H1 (cell line): ENCODE data around the gene PTPRT. TPM values are rescaled to one million over a fixed set of nuclear protein-coding genes. Genes with fewer than 3 reads are reported as not detected.

ENCODE experiments used
- GABPA ChIP-seq: IDR thresholded peaks from 2 replicates; pipeline ENCODE4 v1.6.1; 2011; ENCODE audit warnings: mild to moderate bottlenecking, low read length, moderate library complexity, borderline replicate concordance; ENCODE audit not compliant: insufficient read depth
- TAF1 ChIP-seq: IDR thresholded peaks from 2 replicates; pipeline ENCODE4 v1.6.1; 2011; ENCODE audit warnings: mild to moderate bottlenecking, low read depth, low read length
- polyA plus RNA-seq, 7 experiments: library from polyadenylated mRNA; depleted of rRNA in 3 of 7; stranded (reverse) in 5 of 7; unstranded in 2 of 7; fragments of >200 nt in 5 of 7; fragments of 200-250 nt in 2 of 7; gene quantifications; 1 replicate in 5 of 7; 2 replicates in 1 of 7; 4 replicates in 1 of 7; pipeline versions ENCODE4 v1.2.1 to v1.2.3, GENCODE V29; 2011 to 2013; ENCODE audit warnings: missing spikeins in 2 of 7, mixed read lengths in 2 of 7
- total RNA-seq: library from RNA; stranded (reverse); fragmentation: NEBNext Ultra II Directional; extraction: Animal tissue kit (Norgen Biotek cat#: 25700); gene quantifications from 2 replicates; pipeline ENCODE4 v1.2.1, GENCODE V29; 2021

PTPRT gene
- total and polyA plus RNA-seq, 2 of the 8 experiments (the other 6 are each of a cell fraction or from before 2014, with no cell fraction given) = 0.33 to 1.8 TPM

DNA sequence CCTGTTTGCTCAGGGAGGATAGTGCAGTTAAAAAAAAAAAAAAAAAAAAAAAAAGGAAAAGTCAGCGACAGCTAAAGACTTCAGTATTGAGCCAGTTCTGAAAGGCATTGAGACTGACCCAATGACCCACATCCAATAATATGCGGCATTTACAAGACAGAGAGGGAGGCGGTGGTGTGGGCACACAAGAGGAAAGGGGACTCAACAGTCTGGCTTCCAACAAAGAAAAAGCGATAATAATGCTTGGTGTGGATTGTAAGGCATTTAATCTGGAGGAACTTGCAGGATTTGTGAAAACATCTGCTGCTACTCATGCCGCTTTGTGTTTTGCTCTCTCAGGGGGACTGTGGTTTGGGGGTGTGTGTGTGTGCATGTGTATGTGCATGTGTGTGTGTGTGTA, 787.3 kb downstream of the PTPRT start (continued):
- TF ChIP-seq TAF1 (no peak), GABPA (no peak)
- TF ChIP-seq, all 59 proteins: peak for 0
